Ramos (cell line): Measurements from ENCODE around the gene GPC3.

Experiments used
- in situ Hi-C: fragments of 300-500 bp; cut with MboI; formaldehyde crosslinking; loops from one replicate; pipeline ENCODE4 v1.14.3; 2022; ENCODE audit warnings: low sequenced_read_pairs; ENCODE audit not compliant: unreplicated experiment

The GPC3 gene

DNA sequence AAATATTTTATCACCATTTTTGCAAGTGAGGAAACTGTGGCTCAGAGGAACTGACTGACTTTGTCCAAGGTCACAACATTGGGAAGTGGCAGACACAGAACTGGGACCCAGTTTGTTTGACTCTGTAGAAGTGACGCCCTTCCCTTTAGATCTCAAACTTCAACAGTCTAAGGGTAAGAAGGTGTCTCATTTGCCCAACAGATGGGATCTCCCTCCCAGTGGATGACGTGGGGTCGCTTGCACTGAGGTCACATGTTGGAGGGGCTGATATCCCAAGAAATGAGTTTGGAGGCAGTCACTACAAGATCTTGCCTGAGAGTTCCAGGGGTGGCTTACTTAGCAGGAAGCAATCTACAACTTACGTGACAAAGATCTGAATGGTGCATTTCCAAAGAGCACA lies 397.6 kb downstream of the GPC3 start:
- in situ Hi-C loops: no loop called here

DNA sequence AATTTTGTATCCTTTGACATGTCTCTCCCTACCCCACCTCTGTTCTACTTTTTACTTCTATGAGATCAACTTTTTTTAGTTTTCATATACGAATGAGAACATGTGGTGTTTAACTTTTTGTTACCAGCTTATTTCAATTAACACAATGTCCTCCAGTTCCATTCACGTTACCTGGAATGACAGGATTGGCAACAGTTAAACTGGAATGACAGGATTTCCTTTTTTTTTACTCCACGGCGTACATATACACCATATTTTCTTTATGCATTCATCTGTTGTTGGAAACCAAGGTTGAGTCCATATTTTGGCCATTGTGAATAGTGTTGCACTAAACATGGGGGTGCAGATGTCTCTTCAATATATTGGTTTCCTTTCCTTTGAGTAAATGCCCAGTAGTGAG lies 398.3 kb downstream of the GPC3 start:
- in situ Hi-C loops: no loop called here

DNA sequence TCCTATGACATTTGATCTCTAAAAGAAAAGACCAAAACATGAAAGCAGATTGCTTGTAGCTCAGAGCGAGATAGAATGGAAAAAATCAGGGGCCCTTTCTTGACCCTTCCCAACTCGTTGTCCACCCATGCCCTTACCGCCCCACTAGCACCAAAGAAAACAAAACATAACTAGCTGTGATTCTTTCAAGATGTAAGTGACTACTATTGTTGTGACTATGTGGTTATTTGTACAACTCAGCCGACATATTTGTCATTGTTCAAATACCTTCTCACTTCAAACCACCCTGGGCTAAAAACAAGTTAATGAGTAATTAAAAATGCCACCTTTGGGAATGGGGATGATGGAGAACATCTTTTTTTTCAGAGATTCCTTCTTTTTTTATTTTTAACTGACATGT lies 399.0 kb downstream of the GPC3 start:
- in situ Hi-C loops: no loop called here

DNA sequence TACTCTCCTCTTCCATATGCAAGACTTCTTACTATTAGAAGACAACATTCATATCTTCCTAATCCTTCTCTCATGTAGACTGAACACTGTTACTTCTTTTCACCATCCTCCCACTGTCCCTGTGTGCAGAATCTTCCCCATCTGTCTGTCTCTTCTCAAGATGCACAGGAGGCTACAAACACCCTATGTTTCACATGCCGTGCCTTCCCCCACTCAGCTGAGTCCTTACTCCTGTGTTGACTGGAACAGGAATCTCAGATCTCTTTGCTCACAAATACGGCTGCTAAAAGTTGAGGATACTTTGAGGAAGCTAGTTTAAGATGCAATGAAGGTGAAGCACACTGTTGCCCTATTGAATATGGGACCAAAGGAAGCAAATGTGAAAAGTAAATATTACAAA lies 401.6 kb downstream of the GPC3 start:
- in situ Hi-C loops: no loop called here

DNA sequence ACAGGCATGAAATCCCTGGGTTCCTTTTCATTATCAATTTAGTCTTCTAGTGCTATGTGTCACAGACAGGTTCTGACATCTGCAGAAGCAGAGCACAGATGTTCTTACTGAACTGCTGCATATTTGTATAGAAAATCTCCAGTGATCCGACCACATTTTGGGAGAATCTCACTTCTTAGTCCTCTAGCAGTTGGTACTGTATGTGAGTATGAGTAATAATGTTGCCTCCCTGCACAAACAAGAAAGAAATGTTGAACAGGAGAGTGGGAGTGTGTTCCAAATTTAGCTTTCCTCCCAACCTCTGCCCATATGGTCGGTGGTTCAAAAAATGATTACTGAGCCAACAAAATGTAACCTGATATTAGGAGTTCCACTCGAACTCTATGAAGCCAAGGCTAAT lies 404.8 kb downstream of the GPC3 start:
- in situ Hi-C loops: no loop called here

- in situ Hi-C loops: no loop called here
Measured at GRCh38 chrX:133579631-133580030, 405.8 kb downstream of the GPC3 start.

DNA sequence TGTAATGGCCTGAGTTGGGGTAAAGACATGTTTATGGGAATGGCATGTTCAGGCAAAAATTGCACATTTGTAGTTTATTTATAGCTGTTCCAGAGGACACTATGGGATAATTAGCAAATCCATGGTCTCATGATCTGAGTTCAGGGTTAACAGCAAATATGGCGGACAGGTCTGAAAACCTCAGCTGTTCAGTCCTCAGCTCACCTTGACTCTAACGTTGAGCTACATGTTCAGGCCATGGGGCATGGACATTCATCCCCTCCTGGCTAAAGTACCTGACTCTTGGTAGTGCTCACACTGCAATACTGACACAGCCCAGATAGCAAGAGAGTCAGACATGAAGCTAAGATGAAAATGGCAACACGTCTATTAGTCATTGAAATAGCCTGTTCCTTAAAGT lies 408.5 kb downstream of the GPC3 start:
- in situ Hi-C loops: no loop called here

- in situ Hi-C loops: no loop called here
Measured at GRCh38 chrX:133575501-133576136, 409.8 kb downstream of the GPC3 start.

DNA sequence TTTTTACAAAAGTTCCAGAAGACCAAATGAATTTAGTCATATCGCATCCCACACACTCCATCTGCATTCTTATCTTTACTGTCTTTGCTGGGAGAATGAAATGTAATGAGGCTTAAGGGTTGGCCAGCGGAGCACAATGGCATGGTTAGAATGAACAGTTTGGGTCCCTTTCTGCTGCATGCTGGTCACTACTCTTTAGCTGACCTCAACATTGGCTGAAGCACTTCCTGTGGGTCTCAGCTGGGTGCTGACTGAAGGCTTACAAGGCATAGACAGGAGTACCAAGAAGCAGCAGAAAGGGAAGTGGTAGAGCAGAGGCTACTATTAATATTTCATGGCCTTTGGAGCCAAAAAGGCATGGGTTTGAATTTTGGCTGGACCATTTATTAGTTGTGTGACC lies 410.7 kb downstream of the GPC3 start:
- in situ Hi-C loops: no loop called here

GRCh38 chrX:133570549-133570948 lies 414.8 kb downstream of the GPC3 start:
- in situ Hi-C loops: no loop called here

DNA sequence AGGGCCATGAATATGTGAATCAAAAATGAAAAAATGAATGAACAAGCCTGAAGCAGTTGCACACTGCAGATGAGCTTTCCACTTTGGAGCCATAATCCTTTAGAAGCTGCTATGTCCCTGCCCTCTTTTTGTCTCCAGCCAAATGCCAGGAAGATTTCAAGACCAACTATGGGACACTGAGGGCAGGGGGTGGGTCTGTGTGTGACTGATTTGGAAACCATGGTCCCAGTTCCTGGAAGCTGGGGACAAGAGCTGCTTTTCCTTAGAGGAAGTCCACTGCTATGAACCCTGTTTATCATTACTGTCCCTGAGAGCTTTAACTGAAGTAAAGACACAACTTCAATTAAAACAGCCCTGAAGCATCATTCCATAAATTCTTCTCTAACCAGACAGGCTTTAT lies 416.2 kb downstream of the GPC3 start:
- in situ Hi-C loops: no loop called here

DNA sequence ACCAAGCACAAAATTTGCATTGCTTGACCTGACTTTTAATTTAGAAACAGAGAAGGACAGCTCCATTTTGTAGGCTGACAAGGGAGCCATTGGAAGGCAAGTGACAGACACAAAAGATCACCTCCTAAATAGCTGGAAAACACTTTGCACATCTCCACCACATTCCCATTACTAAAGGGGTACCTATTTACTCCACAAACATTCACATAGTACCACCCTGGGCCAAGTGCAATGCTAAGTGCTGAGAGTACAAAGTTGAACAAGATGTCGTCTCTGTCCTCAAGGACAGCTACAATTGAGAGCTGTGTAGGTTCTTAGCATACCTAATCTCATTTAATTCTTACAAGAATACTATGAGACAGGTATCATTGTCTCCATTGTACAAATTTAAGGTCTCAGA lies 417.3 kb downstream of the GPC3 start:
- in situ Hi-C loops: no loop called here

GRCh38 chrX:133566876-133567275 lies 418.5 kb downstream of the GPC3 start:
- in situ Hi-C loops: no loop called here

DNA sequence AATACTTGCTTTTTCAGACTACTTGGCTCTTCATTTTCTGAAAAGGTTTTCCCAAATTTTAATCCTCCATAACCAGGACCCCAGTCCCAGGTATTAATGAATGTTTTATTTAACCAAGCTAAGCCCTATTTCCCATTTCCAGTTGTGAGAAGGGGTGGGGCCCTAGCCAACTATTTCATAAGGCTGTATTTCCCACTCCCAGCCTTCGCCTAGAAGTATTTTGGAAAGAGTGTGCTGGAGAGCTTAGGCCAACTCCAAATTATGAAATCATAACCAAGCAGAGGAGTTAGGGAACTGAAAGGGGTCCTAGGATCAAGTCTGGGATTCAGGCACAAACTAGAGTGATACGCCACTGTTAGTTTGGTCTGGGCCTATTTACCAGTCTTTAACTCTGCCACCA lies 421.7 kb downstream of the GPC3 start:
- in situ Hi-C loops: no loop called here

DNA sequence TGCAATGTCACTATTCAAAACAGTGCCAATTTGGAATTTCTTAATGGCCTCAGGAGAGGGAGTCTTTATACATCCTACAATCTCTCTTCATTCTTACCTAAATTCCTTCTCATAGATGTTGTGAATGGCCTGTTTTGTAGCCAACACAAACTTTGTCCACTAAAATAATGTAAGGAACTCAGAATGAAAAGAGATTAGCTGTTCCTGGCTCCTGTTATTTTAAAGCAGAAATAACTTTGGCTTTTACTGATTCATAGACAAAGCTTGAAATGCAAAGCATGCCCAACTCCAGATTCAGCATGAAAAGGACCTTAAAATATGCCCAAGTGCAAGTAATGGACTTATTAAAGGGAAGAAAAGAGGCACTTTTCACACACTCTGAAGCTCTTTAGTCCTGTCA lies 424.1 kb downstream of the GPC3 start:
- in situ Hi-C loops: no loop called here

GRCh38 chrX:133559909-133560308 lies 425.5 kb downstream of the GPC3 start:
- in situ Hi-C loops: no loop called here

GRCh38 chrX:133555782-133556458 lies 429.5 kb downstream of the GPC3 start:
- in situ Hi-C loops: no loop called here

DNA sequence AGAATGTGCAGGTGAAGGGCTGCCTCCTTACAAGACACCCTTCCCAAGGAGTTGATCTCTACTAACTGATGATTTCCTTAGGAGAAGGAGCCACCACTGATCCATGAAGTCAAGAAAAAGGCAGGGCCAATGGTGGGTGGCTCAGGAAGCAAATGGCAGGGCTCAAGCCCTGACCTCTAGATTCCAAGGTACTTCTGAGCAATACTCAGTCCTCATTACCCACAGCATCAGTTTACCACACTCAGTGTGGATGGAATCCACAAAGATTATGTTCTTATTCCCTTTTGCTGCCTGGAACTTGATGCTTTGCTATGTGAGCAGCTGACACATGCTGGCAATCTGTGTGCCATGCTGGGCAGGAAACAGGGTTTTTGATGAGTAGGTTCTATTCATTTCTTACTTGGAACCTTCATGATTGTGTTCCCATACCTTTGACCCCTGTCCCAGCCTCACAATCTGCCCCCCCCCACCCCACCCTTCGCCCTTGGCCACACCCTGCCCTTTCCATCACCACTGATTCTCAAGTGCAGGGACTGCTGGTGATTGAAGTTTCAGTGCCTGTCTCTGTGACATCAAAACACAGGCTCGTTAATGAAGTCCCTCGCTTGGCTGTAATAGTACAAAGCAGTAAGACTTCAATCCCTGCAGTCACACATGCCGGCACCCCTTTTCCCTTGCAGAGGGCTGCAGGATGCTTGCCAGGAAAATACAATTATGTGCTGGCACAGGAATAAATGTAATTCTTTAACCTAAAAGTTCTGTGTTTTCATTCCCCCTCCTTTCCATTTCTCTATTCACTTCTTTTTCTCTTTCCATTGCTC lies 434.5 kb downstream of the GPC3 start:
- in situ Hi-C loops: no loop called here

GRCh38 chrX:133549295-133549933 lies 436.0 kb downstream of the GPC3 start:
- in situ Hi-C loops: no loop called here

GRCh38 chrX:133546441-133546840 lies 439.0 kb downstream of the GPC3 start:
- in situ Hi-C loops: no loop called here

GRCh38 chrX:133544778-133545177 lies 440.6 kb downstream of the GPC3 start:
- in situ Hi-C loops: no loop called here
